Measurements from ENCODE around the gene PRCD.
A peak's percentile ranks its signal among the peaks of the same experiment; 100 is the strongest.

Gene PRCD

GRCh38 chr17:76575570-76575969 is 35.7 kb downstream of the PRCD start:
- DNase-seq: no peak

GRCh38 chr17:76576189-76576588 is 36.3 kb downstream of the PRCD start:
- no peak for DNase-seq

DNA sequence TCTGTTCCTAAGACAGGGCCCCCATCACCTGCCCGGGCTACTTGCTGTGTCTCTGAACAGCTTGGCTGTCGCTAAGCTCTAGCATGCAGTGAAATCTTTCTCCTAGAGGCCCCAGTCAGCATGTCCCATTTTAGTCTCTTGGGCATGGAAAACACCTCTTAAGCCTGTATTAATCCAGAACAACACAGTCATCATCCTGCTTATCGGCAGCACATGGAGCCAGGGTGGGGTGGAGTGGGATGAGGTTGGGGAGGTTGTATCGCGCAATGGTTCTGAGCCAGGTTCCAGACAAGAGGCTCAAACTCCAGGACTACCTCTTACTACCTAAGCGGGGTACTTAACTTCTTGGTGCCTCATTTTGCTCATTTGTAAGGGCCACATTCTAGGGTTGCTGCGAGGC is 38.0 kb downstream of the PRCD start:
- no peak for DNase-seq

- no peak for DNase-seq
Observed at GRCh38 chr17:76578376-76578775, 38.5 kb downstream of the PRCD start.

GRCh38 chr17:76579281-76579680 is 39.4 kb downstream of the PRCD start:
- DNase-seq: no peak

GRCh38 chr17:76581515-76581914 is 41.7 kb downstream of the PRCD start:
- DNase-seq: no peak

DNA sequence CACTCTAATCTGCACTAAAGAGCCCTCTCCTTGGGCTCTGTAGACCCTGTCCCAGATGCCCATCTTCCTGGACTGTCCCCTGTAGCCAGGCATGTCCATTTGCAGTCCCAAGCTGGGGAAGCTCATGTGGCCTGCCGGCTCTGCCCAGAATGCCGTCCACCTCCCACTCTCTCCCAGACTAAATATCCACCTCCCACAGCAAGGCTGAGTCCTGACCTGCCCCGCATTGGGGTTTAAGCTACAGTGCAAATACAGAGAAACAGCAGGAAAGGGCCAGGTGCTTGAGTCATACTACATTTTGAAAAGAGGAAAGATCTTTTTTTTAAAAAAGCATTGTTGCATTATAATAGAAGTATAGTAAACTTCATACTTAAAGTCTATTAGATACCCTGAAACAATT is 42.8 kb downstream of the PRCD start:
- DNase-seq: no peak

DNA sequence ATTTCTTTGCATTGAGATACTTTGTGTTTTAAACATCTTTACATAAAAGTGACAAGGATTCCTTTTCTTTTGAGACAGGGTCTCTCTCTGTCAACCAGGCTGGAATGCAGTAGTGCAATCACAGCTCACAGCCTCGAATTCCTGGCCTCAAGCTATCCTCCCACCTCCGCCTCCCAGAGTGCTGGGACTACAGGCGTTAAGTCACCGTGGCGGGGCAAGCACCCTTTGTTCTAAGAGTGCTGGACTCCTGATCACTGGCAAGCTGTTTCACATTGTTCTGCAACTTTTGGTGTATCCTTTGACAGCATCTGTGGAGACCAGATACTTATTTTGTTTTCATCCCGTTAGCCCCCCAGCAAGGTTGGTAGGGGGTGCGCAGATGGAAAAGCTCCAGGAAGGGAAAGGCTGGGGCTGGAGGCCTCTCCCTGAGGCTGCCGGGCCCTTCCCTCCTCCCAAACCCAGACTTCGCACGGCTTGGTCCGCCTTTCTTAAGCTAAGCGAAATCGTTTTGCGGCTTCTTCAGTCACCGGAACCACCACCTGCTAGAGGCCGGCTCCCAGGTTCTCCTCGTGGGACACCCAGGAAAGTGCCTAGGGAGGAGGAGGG is 44.7 kb downstream of the PRCD start:
- DNase-seq: no peak

DNA sequence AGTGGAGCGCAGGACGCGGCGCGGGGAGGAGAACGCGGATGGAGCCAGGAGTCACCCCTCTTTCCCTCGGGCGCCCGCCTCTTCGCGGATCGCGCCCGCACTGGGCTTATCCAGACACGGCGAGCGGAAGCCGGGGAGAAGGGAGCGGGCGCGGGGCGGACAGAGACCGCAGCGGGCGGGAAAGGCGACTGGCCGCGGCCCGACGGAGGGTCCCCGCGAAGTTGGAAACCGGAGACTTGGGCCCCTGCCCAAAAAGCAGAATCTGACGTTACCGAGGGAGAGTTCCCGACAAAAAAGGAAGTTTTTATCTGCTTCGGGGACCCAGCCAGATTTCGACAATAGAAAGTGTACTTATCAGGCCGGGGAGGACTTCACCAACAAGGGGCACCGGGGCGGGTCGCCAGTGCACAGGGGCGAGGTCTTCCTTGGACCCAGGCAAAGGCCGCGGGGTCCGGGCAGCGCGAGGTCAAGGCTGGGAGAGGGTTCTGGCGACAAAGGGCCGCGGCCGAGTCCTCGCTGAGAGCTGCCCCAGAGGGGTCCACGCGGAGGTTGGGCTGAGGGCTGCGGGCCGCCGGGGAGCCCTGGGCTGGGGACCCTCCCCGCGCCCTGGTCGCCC is 45.3 kb downstream of the PRCD start:
- DNase-seq: no peak

GRCh38 chr17:76585649-76586593 is 46.1 kb downstream of the PRCD start, which contains the start of gene ST6GALNAC2:
TSS of gene ST6GALNAC2 (minus strand) at chr17:76585860. CDS start at chr17:76585808, 52 bp downstream.
- no peak for DNase-seq

DNA sequence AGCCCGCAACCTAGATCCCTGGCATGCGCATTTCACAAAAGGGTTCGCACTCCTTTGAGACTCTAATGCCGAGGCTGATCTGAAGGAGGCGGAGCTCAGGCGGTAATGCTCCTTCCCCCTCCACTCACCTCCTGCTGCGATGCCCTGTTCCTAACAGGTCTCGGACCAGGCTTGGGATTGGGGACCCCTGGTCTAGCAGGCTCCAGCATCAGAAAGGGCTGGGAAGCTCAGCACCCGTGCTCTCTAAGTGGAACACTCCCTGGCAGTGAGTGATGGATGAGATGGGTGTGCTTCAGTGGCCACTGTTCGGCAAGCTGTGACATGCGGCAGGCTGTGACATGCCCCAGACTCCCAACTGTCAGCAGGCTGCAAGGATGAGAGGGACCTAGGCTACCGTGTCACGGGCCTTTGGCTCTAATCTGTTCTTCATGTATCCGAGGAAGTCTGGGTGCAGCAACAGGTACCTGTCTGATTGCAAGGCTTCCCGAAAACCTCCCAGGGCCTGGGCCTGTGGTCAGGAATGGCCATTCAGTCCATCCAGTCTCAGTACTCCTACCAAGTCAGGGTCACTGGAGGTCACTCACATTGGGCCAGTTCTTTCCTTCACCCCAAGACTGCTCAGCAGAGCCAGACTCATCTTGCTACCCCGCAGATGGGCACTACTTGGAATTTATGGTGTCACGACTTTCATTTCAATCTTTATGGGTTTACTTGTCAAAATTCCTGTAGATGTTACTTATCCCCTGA is 47.1 kb downstream of the PRCD start:
- no peak for DNase-seq

DNA sequence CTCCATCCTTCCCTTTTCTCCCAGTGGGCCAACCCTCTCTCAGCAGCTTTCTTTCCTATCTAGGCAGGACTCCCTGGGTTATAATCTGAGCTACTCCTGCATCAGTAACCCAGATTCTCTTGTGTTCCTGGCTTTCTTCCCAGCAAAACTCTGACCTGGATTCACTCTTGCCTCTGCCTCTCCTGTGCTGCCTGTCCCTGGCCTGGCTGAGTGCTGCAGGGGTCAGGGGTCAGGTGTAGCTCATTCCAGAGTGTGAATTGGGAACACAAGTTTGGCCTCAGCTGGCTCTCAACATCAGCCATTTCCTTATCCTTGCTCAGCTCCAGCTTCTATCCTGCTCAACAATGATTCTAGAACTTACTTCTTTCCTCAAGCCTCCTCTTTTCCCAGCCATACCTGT is 48.3 kb downstream of the PRCD start:
- no peak for DNase-seq

GRCh38 chr17:76593384-76593826 is 53.6 kb downstream of the PRCD start:
- DNase-seq: peak; percentile 49

DNA sequence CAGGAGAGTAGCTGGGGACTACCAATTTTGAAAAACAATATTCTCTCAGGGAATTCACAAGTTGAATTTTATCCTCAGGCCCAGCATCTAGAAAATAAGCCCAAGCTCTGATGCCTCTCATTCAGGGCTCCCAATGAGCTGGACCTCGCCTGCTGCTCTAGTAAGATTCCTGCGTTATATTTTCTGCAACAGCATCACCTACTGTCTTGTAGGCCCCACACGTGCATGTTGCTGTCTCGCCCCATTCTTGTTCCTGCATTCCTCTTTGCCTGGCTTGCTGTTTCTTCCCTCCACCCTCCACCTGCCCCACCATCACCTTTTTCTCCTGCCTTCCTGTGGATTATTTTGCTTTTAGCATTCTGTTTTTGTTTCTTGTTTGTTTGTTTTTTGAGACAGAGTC is 54.1 kb downstream of the PRCD start:
- no peak for DNase-seq

- DNase-seq: no peak
Observed at GRCh38 chr17:76594690-76595089, 54.8 kb downstream of the PRCD start.

All from NCI-H2227 treated with DMSO at 0.1 percent for 48 hours (cell line).